SK-N-MC (cell line): Measurements from ENCODE around the gene RNF150.

Source experiments
- DNase-seq: peaks from one replicate; pipeline ENCODE4 v3.0.0-alpha.2; 2011; ENCODE audit warnings: low read depth, low spot score
- H3K27ac ChIP-seq: fragments of 200-600 bp; sonication (generic); 2 replicates; pipeline ENCODE4 v1.5.1; 2016; ENCODE audit warnings: mixed run types
- H3K36me3 ChIP-seq: fragments of 200-600 bp; sonication (generic); 2 replicates; pipeline ENCODE4 v1.6.1; 2017; ENCODE audit warnings: antibody characterized with exemption, low read length, mixed read lengths; ENCODE audit not compliant: insufficient read depth
- H3K4me3 ChIP-seq: fragments of 200-600 bp; sonication (generic); 2 replicates; pipeline ENCODE4 v1.5.1; 2016
- H3K9ac ChIP-seq: fragments of 200-600 bp; sonication (generic); 2 replicates; pipeline ENCODE4 v1.8.0; 2017; ENCODE audit warnings: mixed run types, mixed read lengths; ENCODE audit not compliant: insufficient read length
- H3K9me3 ChIP-seq: fragments of 200-600 bp; sonication (generic); 2 replicates; pipeline ENCODE4 v1.6.1; 2017; ENCODE audit warnings: low read depth, mild to moderate bottlenecking, antibody characterized with exemption, low read length, moderate library complexity, mixed read lengths
- EZH2 ChIP-seq: fragments of 200-600 bp; sonication (generic); IDR thresholded peaks from one replicate; pipeline ENCODE4 v1.6.1; 2017; ENCODE audit warnings: antibody characterized with exemption
- FOXP2 ChIP-seq: optimal IDR thresholded peaks from 2 replicates; pipeline ENCODE3; 2011; ENCODE audit warnings: mild to moderate bottlenecking, moderate library complexity; ENCODE audit not compliant: insufficient read depth; ENCODE audit errors: extremely low read length, control extremely low read depth
- POLR2AphosphoS5 ChIP-seq: IDR thresholded peaks from 2 replicates; pipeline ENCODE4 v1.6.1; 2012; ENCODE audit warnings: mild to moderate bottlenecking, low read depth, low read length, borderline replicate concordance

RNF150 gene

DNA sequence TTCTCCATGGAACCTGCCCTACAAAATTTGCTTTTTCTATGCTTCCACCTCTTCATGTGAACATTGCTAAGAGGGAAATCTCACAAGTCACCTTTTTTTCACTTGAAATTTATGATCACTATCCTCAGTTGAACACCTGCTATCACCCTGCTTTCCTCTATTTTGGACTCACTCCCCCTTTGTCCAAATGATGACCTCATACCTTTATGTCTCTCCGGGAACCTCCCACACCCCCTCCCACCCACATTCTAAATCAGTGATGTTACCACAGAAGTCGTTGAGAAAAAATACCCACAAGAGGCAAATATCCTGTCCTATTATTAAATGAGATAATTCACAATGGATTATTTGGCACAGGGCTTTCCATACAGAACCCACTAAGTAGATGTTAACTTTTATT, 156.5 kb downstream of the RNF150 start:
- Histone ChIP-seq H3K36me3 (no peaks in the 10 kb centered on the region), H3K4me3 (no peak overlapping the region)
- TF ChIP-seq FOXP2 (no peak), POLR2AphosphoS5 (no peak), EZH2 (no peak)

DNA sequence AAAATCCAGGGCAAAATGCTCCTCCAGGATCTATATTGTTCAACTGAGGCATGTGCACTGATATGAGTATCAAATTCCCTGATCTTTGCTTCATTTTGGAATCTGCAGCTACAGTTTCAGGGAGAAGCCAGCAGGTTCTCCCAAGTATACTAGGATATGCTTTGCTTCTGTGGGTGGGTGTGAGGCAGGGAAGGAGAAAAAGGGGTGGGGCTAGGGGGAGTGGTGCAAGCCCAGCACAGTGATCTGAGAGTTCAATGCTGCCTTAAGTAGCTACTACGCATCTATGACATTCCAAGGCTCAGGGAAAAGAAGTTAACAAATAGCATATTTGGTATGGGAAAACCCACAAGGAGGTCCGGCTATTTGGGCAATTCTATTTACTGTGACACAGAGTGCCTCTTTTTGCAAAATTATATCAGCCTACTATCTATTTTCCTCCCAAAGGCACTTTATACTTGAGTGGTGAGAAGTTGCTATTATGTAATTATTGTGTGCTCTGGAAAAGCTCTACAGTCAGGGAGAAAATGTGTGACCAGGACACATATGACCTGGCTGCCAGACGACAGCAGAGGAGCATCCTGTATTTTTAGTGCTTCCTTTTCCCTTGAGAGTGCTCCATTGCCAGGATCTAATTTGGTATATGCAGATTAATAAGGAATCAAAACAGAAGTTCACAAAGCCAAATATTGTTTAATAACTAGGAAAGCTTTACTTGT, 162.0 kb downstream of the RNF150 start:
- no peak for DNase-seq
- Histone ChIP-seq H3K9me3 (no peaks in the 10 kb centered on the region), H3K9ac (no peak overlapping the region), H3K27ac (no peak overlapping the region), H3K4me3 (no peak overlapping the region), H3K36me3 (no peaks in the 10 kb centered on the region)
- TF ChIP-seq FOXP2 (no peak), POLR2AphosphoS5 (no peak), EZH2 (no peak)

More for the DNA sequence above, 156.5 kb downstream of the RNF150 start:
- Histone ChIP-seq H3K9ac (no peak overlapping the region), H3K27ac (no peak overlapping the region), H3K9me3 (no peaks in the 10 kb centered on the region)
- DNase-seq: no peak

- H3K36me3 ChIP-seq: no peaks in the 10 kb centered on the region
- TF ChIP-seq EZH2 (no peak), FOXP2 (no peak), POLR2AphosphoS5 (no peak)
- H3K9ac ChIP-seq: no peak overlapping the region
- H3K9me3 ChIP-seq: no peaks in the 10 kb centered on the region
- H3K27ac ChIP-seq: no peak overlapping the region
- DNase-seq: no peak
- H3K4me3 ChIP-seq: no peak overlapping the region
These were observed 164.0 kb downstream of the RNF150 start for GRCh38 chr4:140969296-140969695.

- Histone ChIP-seq H3K27ac (no peak overlapping the region), H3K9ac (no peak overlapping the region), H3K9me3 (no peaks in the 10 kb centered on the region), H3K36me3 (no peaks in the 10 kb centered on the region), H3K4me3 (no peak overlapping the region)
- TF ChIP-seq FOXP2 (no peak), POLR2AphosphoS5 (no peak), EZH2 (no peak)
- DNase-seq: no peak
These were observed 164.9 kb downstream of the RNF150 start for GRCh38 chr4:140968371-140968770.

GRCh38 chr4:140963883-140964282, 169.4 kb downstream of the RNF150 start:
- no peak for TF ChIP-seq EZH2
- Histone ChIP-seq H3K9ac (no peak overlapping the region), H3K4me3 (no peak overlapping the region), H3K36me3 (no peaks in the 10 kb centered on the region), H3K9me3 (no peaks in the 10 kb centered on the region), H3K27ac (no peak overlapping the region)
- DNase-seq: no peak

DNA sequence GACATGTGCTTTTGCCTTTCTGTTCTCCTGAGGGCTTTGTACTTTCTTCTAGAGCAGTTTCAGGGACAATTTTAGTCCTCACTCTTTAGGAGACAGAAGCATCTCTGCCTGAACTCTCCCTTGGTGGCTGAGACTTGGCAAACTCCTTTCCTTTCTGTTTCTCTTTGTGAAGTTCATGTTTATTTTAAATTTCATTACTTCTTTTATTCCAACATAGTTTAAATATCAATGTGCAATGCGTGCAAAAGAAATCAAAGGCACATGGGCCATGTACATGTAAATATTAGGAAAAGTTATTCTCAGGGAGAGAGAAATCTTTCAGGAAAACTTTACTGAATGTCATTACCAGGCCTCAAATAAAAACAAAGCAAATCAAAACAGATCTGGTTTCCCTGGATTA, 177.6 kb downstream of the RNF150 start:
- Histone ChIP-seq H3K9me3 (no peaks in the 10 kb centered on the region), H3K4me3 (no peak overlapping the region), H3K9ac (no peak overlapping the region), H3K36me3 (no peaks in the 10 kb centered on the region), H3K27ac (no peak overlapping the region)
- TF ChIP-seq FOXP2 (no peak), EZH2 (no peak), POLR2AphosphoS5 (no peak)
- DNase-seq: no peak

- DNase-seq: no peak
These were observed 180.6 kb downstream of the RNF150 start for GRCh38 chr4:140952717-140953116.

GRCh38 chr4:140947506-140947905, 185.8 kb downstream of the RNF150 start:
- TF ChIP-seq FOXP2: no peak
- no peak for TF ChIP-seq POLR2AphosphoS5
- no peak for TF ChIP-seq EZH2
- no peaks in the 10 kb centered on the region for H3K36me3 ChIP-seq
- no peak overlapping the region for H3K9ac ChIP-seq
- no peak overlapping the region for H3K27ac ChIP-seq
- DNase-seq: no peak
- no peaks in the 10 kb centered on the region for H3K9me3 ChIP-seq
- H3K4me3 ChIP-seq: no peak overlapping the region

More at GRCh38 chr4:140952717-140953116, 180.6 kb downstream of the RNF150 start:
- Histone ChIP-seq H3K27ac (no peak overlapping the region), H3K9ac (no peak overlapping the region), H3K4me3 (no peak overlapping the region), H3K9me3 (no peaks in the 10 kb centered on the region), H3K36me3 (no peaks in the 10 kb centered on the region)
- TF ChIP-seq EZH2 (no peak), POLR2AphosphoS5 (no peak), FOXP2 (no peak)

DNA sequence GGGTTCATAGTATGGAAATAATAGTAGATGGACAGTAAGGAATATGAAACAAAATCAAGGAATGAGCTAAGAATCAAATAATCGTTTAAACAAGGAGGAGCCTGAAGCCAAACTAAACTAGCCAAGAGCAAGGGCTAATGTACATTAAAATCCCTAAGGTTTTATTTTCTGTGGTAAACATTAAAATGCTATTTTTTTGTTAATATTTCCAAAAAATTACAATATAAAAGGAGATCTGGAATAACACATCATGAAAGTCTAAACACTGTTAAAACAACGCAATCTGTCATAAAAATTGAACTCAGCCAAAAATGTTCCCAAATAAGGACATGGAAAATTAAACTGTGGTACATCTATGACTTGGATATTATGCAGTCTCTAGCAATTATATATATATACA, 188.2 kb downstream of the RNF150 start:
- no peaks in the 10 kb centered on the region for H3K36me3 ChIP-seq
- no peak for TF ChIP-seq POLR2AphosphoS5
- TF ChIP-seq FOXP2: no peak
- TF ChIP-seq EZH2: no peak
- no peak for DNase-seq
- H3K4me3 ChIP-seq: no peak overlapping the region
- no peak overlapping the region for H3K27ac ChIP-seq
- H3K9ac ChIP-seq: no peak overlapping the region
- H3K9me3 ChIP-seq: no peaks in the 10 kb centered on the region
